Measurements from ENCODE around the gene RPL37A.

RPL37A gene

DNA sequence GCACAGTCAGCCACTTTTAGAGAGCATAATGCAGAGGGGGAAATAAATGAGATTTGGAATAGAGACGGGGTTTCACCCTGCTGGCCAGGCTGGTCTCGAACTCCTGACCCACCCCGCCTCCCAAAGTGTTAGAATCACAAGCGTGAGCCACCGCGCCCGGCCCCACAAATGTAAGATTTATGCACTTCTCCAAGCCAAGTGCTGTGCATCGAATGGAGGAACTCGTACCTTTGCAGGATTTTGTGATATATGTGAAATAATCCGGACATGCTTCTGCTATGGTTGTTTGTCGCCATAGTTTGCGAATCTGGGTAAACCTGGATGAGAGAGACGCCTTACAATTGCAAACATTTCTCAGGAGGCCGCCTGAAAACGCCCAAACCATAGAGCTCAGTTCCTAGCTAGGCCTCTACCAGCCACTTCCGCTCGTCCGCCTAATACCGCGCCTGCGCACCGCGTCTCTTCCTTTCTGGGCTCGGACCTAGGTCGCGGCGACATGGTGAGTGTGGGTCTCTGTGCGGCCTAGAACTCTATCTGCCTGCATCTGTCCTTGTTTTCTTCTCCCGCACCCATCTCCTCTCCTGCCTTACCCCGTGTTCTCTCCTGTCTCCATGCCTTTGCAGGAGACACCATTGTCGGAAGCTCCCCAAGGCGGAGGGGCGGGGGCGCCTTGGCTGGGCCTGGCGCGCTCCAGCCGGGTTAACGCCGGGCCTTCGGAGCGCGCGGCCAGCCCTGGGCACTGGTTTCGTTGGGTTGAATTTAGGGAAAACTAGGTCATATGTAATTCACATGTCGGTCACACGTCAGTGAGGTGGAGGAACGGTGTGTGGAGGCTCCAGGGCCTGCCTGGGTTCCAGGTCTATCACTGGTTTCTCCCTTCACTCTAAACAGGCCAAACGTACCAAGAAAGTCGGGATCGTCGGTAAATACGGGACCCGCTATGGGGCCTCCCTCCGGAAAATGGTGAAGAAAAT lies at the start of gene RPL37A:
Gene RPL37A, plus strand, starts transcription at position 466 of the 974 bp plus-strand sequence. Its CDS starts 31 bp downstream, at position 497.
- DNase-seq = peak; percentile 87

DNA sequence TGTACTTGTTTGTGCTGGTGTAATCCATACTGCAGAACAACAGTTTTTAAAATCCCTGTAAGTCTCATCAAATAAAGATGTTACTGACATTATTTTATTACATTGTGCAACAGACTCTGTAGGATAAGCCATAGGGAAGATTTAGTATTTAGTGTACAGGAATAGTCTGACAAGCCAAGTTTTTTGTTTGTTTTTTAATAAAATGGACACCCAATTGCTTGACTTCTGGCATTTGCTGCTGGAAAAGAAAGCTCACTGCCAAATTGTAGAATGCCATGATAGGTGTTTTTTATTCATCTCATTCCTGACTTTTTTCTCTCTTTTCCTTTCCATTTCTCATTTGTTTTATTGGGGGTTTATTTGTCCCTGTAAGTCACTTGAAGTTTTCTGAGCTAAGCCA lies 48.3 kb upstream of the RPL37A start:
- DNase-seq = no peak

DNA sequence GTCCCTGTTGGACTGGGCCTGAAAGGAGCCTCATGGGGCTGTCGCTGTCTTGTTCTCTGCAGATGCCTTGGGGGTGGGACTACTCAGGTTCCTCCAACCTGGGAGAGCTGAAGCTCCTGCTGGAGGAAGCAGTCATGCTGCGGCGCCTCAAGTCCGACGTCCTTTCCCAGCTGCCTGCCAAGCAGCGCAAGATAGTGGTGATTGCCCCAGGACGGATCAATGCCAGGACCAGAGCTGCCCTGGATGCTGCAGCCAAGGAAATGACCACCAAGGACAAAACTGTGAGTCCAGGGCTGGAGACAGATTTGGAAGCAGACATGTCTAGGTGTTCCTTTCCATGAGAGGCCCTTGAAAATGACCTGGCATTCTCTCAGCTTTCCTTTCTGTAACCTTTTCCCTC lies 47.9 kb upstream of the RPL37A start:
- DNase-seq = no peak

DNA sequence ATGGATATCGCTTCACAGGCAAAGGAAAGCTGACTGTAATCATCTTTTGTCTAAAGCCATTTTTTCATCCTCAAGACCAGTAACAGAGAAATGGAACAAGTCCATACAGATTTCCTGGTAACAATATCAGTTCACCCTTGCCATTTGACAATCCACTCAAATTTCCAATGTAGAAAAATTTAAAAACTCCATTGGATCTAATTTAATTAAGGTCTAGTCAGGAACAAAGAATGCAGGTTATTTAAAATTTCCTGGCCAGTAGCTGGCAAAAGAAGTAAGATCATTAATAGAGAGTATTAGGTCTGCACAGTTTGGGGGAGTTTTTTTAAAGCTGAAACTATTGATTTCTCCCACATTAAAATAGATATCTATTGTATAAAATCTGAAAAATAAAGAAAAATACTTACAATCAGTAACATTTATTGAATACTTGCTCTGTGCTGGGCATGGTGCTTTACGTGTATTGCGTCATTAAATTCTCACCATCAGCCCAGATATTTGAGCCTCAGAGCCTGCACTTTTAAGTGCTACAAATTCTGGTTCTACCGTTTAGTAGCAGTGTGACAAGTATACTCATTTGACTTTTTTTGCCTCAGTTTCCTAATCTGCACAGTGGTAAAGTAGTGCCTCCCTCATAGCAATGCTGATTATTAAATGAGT lies 44.6 kb upstream of the RPL37A start:
- DNase-seq = no peak

DNA sequence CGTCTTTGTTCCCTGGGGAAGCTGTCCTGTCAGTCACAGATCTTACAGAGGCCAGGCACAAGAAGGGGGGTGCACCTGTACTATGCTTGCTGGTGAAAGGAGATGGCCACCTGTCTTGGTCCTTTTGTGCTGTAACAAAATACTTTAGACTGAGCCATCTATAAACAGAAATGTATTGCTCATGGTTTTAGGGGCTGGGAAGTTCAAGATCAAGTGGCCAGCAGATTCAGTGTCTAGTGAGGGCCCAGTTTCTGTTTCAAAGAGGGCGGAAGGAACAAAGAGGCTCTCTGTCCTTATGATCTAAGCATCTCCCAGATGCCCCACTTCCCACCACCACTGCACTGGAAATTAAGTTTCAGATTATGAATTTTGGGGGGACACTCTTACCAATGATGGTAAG lies 35.5 kb upstream of the RPL37A start:
- DNase-seq = no peak

GRCh38 chr2:216464104-216464720 lies 34.4 kb upstream of the RPL37A start:
- DNase-seq = no peak

GRCh38 chr2:216465579-216466195 lies 33.0 kb upstream of the RPL37A start:
- DNase-seq = no peak

DNA sequence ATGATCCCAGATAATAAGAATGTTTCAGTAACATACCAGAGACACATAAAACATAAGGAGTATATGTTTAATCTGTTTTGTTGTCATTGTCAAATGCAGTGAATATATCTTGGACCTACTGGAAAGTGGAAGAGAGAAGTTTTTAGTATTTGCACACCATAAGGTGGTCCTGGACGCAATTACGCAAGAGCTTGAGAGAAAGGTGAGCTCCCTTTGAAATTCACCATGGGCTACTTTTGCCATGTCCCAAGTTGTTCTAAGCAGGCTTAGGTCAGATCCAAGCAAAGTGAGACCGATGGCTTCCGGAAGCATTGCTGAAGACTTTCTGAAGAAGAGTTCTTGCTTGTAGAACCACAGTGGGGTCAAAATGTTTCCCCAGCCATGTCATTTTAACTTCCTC lies 30.8 kb upstream of the RPL37A start:
- DNase-seq = no peak

DNA sequence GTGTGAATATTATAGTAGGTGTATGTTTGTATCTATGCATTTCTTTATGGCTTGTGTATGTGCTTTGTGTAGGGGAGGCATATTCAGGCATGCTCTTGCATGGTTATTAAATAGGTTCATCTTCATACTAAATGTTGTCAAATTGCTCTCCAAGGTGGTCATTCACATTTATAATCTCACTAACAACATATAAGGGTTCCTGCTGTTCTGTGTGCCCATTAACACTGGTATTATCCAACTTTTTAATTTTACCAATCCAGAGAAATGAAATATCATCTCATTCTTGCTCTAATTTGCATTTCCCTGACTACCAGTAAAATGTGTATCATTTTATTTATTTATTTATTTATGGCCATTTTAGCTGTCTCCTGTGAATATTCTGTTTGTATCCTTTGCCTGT lies 29.0 kb upstream of the RPL37A start:
- no peak for DNase-seq

- no peak for DNase-seq
These were observed 25.5 kb upstream of the RPL37A start for GRCh38 chr2:216473187-216473586.

GRCh38 chr2:216474925-216475670 lies 23.5 kb upstream of the RPL37A start:
- no peak for DNase-seq

- DNase-seq = no peak
These were observed 22.9 kb upstream of the RPL37A start for GRCh38 chr2:216475767-216476166.

GRCh38 chr2:216477283-216478035 lies 21.2 kb upstream of the RPL37A start:
- no peak for DNase-seq

DNA sequence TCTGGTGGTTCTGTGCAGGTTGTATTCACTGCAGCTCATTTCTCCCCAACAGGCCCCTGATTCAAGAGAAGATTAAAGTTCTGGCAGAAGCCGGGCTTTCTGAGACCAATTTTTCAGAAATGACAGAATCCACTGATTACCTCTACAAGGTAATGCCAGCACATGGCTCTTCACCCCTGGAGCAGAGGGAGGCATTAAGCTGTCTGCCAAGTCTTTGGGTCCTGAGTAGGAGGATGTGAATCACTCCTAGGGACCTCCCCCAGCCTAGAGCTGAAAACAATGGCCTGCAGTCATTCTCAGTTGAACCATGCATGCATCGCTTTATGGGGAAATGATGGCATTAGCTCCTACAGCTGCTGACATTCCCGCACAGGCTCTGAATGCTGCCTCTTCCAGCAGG lies 20.5 kb upstream of the RPL37A start:
- no peak for DNase-seq

- no peak for DNase-seq
These were observed 19.9 kb upstream of the RPL37A start for GRCh38 chr2:216478791-216479190.

GRCh38 chr2:216480221-216480620 lies 18.4 kb upstream of the RPL37A start:
- no peak for DNase-seq

GRCh38 chr2:216482640-216483039 lies 16.0 kb upstream of the RPL37A start:
- DNase-seq = no peak

DNA sequence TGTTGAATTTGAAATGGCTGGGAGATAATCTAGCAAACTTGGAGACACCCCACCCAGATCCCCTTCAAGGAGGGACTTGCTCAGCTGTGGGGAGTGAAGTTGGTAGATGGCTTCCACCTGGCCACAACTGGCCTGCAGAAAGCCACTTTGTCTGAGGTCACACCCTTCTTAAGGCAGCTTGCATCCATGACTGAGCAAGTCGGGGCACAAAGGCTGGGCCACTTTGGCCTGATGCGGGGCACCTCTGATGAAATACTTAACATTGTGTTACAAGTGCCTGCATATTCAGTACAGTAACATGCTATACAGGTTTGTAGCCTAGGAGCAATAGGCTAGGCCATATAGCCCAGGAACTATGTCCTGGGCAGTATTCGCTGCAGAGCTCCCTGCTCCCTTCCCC lies 13.4 kb upstream of the RPL37A start:
- DNase-seq = no peak

GRCh38 chr2:216485745-216486144 lies 12.9 kb upstream of the RPL37A start:
- no peak for DNase-seq

DNA sequence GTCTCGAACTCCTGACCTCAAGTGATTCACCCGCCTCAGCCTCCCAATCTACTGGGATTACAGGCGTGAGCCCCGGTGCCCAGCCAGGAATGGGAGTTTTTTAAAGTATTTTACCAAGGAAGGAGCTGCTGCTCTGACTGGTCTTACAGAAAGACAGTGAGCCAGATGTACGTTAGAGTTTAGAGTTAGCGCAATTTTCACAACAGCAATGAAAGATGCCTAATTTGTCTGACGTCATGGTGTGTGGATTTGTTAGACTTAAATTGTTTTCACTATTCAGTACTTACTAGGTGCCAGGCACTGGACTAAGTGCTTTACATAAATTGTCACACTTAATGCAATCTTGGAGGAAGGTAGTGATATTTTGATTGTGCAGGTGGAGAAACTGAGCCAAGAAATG lies 12.4 kb upstream of the RPL37A start:
- no peak for DNase-seq

DNA sequence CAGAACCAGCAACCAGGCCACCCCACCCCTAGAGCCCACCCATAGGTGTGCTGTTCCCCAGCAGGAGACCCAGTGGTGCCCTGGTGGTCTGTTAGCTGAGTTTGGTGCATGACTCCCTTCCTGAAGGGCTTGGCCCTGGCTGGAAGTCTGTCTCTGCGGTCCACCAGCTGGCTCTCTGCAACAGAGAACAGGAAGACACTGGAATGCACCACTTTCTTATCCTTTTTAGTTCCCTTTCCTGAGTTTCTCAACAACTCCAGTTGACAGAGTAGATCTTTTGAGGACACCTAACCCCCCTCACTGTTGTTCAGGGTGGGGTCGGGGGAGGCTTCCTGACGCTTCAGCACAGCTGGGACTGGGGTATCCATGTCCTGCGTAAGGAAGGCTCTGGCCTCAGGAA lies 11.9 kb upstream of the RPL37A start:
- no peak for DNase-seq

DNA sequence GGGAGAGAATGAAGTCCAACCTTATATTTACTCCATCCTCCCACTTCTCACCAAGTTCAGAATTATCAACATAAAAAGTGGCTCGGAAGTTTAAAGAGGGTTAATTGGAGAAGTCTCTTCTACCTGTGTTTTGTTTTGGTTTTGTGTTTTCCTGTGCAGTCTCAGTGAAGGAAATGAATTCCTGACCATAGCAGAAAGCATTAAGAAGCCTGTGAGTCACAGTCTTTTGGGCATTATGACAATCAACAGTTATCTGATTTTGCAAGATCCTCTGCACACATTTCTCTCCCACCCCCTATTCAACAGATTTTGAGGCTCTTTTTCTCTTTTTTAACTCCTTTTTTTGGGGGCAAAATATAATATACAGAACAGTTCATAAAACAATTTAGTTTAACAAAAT lies 8.6 kb upstream of the RPL37A start:
- no peak for DNase-seq
